SK-N-MC (cell line): Measurements from ENCODE around the gene NDUFA11.

Experiments used
- DNase-seq: peaks from one replicate; pipeline ENCODE4 v3.0.0-alpha.2; 2011; ENCODE audit warnings: low read depth, low spot score
- H3K27ac ChIP-seq: fragments of 200-600 bp; sonication (generic); 2 replicates; pipeline ENCODE4 v1.5.1; 2016; ENCODE audit warnings: mixed run types
- H3K36me3 ChIP-seq: fragments of 200-600 bp; sonication (generic); 2 replicates; pipeline ENCODE4 v1.6.1; 2017; ENCODE audit warnings: antibody characterized with exemption, low read length, mixed read lengths; ENCODE audit not compliant: insufficient read depth
- H3K4me3 ChIP-seq: fragments of 200-600 bp; sonication (generic); 2 replicates; pipeline ENCODE4 v1.5.1; 2016
- H3K9ac ChIP-seq: fragments of 200-600 bp; sonication (generic); 2 replicates; pipeline ENCODE4 v1.8.0; 2017; ENCODE audit warnings: mixed run types, mixed read lengths; ENCODE audit not compliant: insufficient read length
- H3K9me3 ChIP-seq: fragments of 200-600 bp; sonication (generic); 2 replicates; pipeline ENCODE4 v1.6.1; 2017; ENCODE audit warnings: low read depth, mild to moderate bottlenecking, antibody characterized with exemption, low read length, moderate library complexity, mixed read lengths
- EZH2 ChIP-seq: fragments of 200-600 bp; sonication (generic); IDR thresholded peaks from one replicate; pipeline ENCODE4 v1.6.1; 2017; ENCODE audit warnings: antibody characterized with exemption
- FOXP2 ChIP-seq: optimal IDR thresholded peaks from 2 replicates; pipeline ENCODE3; 2011; ENCODE audit warnings: mild to moderate bottlenecking, moderate library complexity; ENCODE audit not compliant: insufficient read depth; ENCODE audit errors: extremely low read length, control extremely low read depth
- POLR2AphosphoS5 ChIP-seq: IDR thresholded peaks from 2 replicates; pipeline ENCODE4 v1.6.1; 2012; ENCODE audit warnings: mild to moderate bottlenecking, low read depth, low read length, borderline replicate concordance

Gene NDUFA11

GRCh38 chr19:5903624-5904351, at the start of gene NDUFA11:
TSS of gene NDUFA11 (minus strand) at chr19:5903790. CDS start at chr19:5903708, 82 bp downstream.
- peak within 1 kb of the TSS; percentile 99 for H3K9ac ChIP-seq
- H3K27ac ChIP-seq: peak within 1 kb of the TSS; percentile 96
- DNase-seq: peak; percentile 90
- H3K4me3 ChIP-seq: peak within 1 kb of the TSS; percentile 96
- H3K36me3 ChIP-seq: peaks cover 11% of the 10 kb centered on the region
- no peaks in the 10 kb centered on the region for H3K9me3 ChIP-seq
- TF ChIP-seq FOXP2 (peak; percentile 54), POLR2AphosphoS5 (peak; percentile 95), EZH2 (no peak)

GRCh38 chr19:5953030-5953589, 49.5 kb upstream of the NDUFA11 start:
- H3K36me3 ChIP-seq: peaks cover 10% of the 10 kb centered on the region; the same call in 1 of the 2 replicates
- peak overlapping the region; percentile 86 for H3K27ac ChIP-seq
- H3K9me3 ChIP-seq: no peaks in the 10 kb centered on the region
- no peak for DNase-seq
- no peak overlapping the region; the same call in 1 of the 2 replicates for H3K4me3 ChIP-seq
- TF ChIP-seq EZH2 (no peak), POLR2AphosphoS5 (no peak), FOXP2 (no peak)
- peak overlapping the region; percentile 62 for H3K9ac ChIP-seq

- peaks cover 5% of the 10 kb centered on the region; the same call in 1 of the 2 replicates for H3K36me3 ChIP-seq
- TF ChIP-seq POLR2AphosphoS5 (no peak), EZH2 (no peak), FOXP2 (no peak)
- no peak overlapping the region for H3K9ac ChIP-seq
- no peak overlapping the region for H3K4me3 ChIP-seq
- no peak for DNase-seq
- H3K9me3 ChIP-seq: no peaks in the 10 kb centered on the region
- H3K27ac ChIP-seq: peak overlapping the region; percentile 86; the same call in 1 of the 2 replicates
These were observed 48.8 kb upstream of the NDUFA11 start for GRCh38 chr19:5952193-5953029.

- no peak for TF ChIP-seq EZH2
- no peak for TF ChIP-seq FOXP2
- H3K9me3 ChIP-seq: no peaks in the 10 kb centered on the region
- peaks cover 5% of the 10 kb centered on the region; the same call in 1 of the 2 replicates for H3K36me3 ChIP-seq
- no peak overlapping the region for H3K27ac ChIP-seq
- no peak for DNase-seq
- H3K4me3 ChIP-seq: no peak overlapping the region
- H3K9ac ChIP-seq: no peak overlapping the region
These were observed 47.8 kb upstream of the NDUFA11 start for GRCh38 chr19:5951338-5951861.

- Histone ChIP-seq H3K9ac (no peak overlapping the region), H3K27ac (0 out of 2 replicates have a peak overlapping the region, but pooled peaks have one; percentile 44), H3K4me3 (no peak overlapping the region), H3K36me3 (peaks cover 11% of the 10 kb centered on the region; the same call in 1 of the 2 replicates), H3K9me3 (no peaks in the 10 kb centered on the region)
- DNase-seq: no peak
- TF ChIP-seq EZH2 (no peak), FOXP2 (no peak), POLR2AphosphoS5 (no peak)
These were observed 47.2 kb upstream of the NDUFA11 start for GRCh38 chr19:5950741-5951140.

GRCh38 chr19:5949792-5950305, 46.3 kb upstream of the NDUFA11 start:
- Histone ChIP-seq H3K27ac (no peak overlapping the region), H3K4me3 (no peak overlapping the region), H3K9ac (no peak overlapping the region), H3K9me3 (no peaks in the 10 kb centered on the region), H3K36me3 (peaks cover 11% of the 10 kb centered on the region; the same call in 1 of the 2 replicates)
- no peak for DNase-seq
- no peak for TF ChIP-seq POLR2AphosphoS5
- no peak for TF ChIP-seq FOXP2
- TF ChIP-seq EZH2: no peak

GRCh38 chr19:5948752-5949564, 45.4 kb upstream of the NDUFA11 start:
- H3K9ac ChIP-seq: no peak overlapping the region
- no peaks in the 10 kb centered on the region for H3K9me3 ChIP-seq
- no peak overlapping the region for H3K4me3 ChIP-seq
- no peak for DNase-seq
- H3K27ac ChIP-seq: no peak overlapping the region
- H3K36me3 ChIP-seq: peaks cover 11% of the 10 kb centered on the region; the same call in 1 of the 2 replicates
- TF ChIP-seq POLR2AphosphoS5 (no peak), EZH2 (no peak)
